CD8-positive, alpha-beta memory T cell (primary cell): ENCODE data around the gene HPD. TPM values are rescaled to one million over a fixed set of nuclear protein-coding genes. Genes with fewer than 3 reads are reported as not detected.
"Not testable (repeated sequence)": the region's sequence is repeated elsewhere in the genome, so short reads cannot be mapped to it uniquely, and the experiment has no call there.

Source experiments
- CTCF ChIA-PET: fragments of 350-600 bp; sonication (Branson Sonifier 250); formaldehyde crosslinking; loops from one replicate; lab custom pipeline; 2021; ENCODE audit warnings: antibody characterized with exemption; lab: Charles Lee
- POLR2A ChIA-PET: fragments of 350-600 bp; sonication (Branson Sonifier 250); formaldehyde crosslinking; loops from one replicate; lab custom pipeline; 2021; ENCODE audit warnings: antibody characterized with exemption; lab: Charles Lee
- DNase-seq, 5 donors: peaks; one replicate each; pipeline versions ENCODE4 v3.0.0 to v3.0.0-alpha.2; 2020 to 2022; ENCODE audit warnings: mixed read lengths in 1 of 5
- H3K27ac ChIP-seq: one replicate; pipeline ENCODE4 v1.7.0; 2013; ENCODE audit warnings: low read depth, mild to moderate bottlenecking, low read length, moderate library complexity
- H3K27me3 ChIP-seq: 2 replicates; pipeline ENCODE4 v1.7.0; 2013; ENCODE audit warnings: low read length, mild to moderate bottlenecking; ENCODE audit not compliant: insufficient read depth, poor library complexity, severe bottlenecking
- H3K36me3 ChIP-seq: 2 replicates; pipeline ENCODE4 v1.7.0; 2013; ENCODE audit warnings: mild to moderate bottlenecking, low read length, moderate library complexity; ENCODE audit not compliant: insufficient read depth
- H3K4me1 ChIP-seq: 2 replicates; pipeline ENCODE4 v1.7.0; 2013; ENCODE audit warnings: mild to moderate bottlenecking, low read length, moderate library complexity; ENCODE audit not compliant: insufficient read depth
- H3K4me3 ChIP-seq: 2 replicates; pipeline ENCODE4 v1.7.0; 2013; ENCODE audit warnings: mild to moderate bottlenecking, low read length
- H3K9me3 ChIP-seq: 2 replicates; pipeline ENCODE4 v1.7.0; 2013; ENCODE audit warnings: mild to moderate bottlenecking, low read length
- H3K27ac Mint-ChIP-seq, 8 donors: one replicate each; pipeline ENCODE4 v1.8.0; 2020 to 2021; ENCODE audit warnings: mixed read lengths in 8 of 8, mild to moderate bottlenecking in 6 of 8, inconsistent platforms in 3 of 8, moderate library complexity in 3 of 8
- H3K27me3 Mint-ChIP-seq, 2 donors: one replicate each; pipeline ENCODE4 v1.8.0; 2020 to 2021; ENCODE audit warnings: mixed read lengths in 2 of 2, mild to moderate bottlenecking in 1 of 2, moderate library complexity in 1 of 2
- H3K36me3 Mint-ChIP-seq, 3 donors: one replicate each; pipeline ENCODE4 v1.8.0; 2020 to 2021; ENCODE audit warnings: mixed read lengths in 3 of 3, inconsistent platforms in 1 of 3, mild to moderate bottlenecking in 1 of 3
- H3K4me1 Mint-ChIP-seq, 3 donors: one replicate each; pipeline ENCODE4 v1.8.0; 2020 to 2021; ENCODE audit warnings: mixed read lengths in 3 of 3, inconsistent platforms in 1 of 3, mild to moderate bottlenecking in 1 of 3
- H3K4me3 Mint-ChIP-seq, 7 donors: one replicate each; pipeline ENCODE4 v1.8.0; 2020 to 2021; ENCODE audit warnings: mixed read lengths in 7 of 7, mild to moderate bottlenecking in 6 of 7, moderate library complexity in 4 of 7, inconsistent platforms in 2 of 7
- H3K9me3 Mint-ChIP-seq, 5 donors: one replicate each; pipeline ENCODE4 v1.8.0; 2020 to 2022; ENCODE audit warnings: mixed read lengths in 5 of 5, mild to moderate bottlenecking in 3 of 5, moderate library complexity in 2 of 5, inconsistent platforms in 1 of 5
- polyA plus RNA-seq: library from polyadenylated mRNA; unstranded; fragments of 300-500 nt; fragmentation: Illumina TruSeq; gene quantifications from one replicate; pipeline ENCODE4 v1.2.3, GENCODE V29; 2021
- total RNA-seq, 2 experiments: library from RNA; stranded (reverse); gene quantifications; one replicate each; pipeline ENCODE4 v1.2.3, GENCODE V29; 2021

Gene HPD
- total and polyA plus RNA-seq, 3 experiments from 2014 or later, result not detected

DNA sequence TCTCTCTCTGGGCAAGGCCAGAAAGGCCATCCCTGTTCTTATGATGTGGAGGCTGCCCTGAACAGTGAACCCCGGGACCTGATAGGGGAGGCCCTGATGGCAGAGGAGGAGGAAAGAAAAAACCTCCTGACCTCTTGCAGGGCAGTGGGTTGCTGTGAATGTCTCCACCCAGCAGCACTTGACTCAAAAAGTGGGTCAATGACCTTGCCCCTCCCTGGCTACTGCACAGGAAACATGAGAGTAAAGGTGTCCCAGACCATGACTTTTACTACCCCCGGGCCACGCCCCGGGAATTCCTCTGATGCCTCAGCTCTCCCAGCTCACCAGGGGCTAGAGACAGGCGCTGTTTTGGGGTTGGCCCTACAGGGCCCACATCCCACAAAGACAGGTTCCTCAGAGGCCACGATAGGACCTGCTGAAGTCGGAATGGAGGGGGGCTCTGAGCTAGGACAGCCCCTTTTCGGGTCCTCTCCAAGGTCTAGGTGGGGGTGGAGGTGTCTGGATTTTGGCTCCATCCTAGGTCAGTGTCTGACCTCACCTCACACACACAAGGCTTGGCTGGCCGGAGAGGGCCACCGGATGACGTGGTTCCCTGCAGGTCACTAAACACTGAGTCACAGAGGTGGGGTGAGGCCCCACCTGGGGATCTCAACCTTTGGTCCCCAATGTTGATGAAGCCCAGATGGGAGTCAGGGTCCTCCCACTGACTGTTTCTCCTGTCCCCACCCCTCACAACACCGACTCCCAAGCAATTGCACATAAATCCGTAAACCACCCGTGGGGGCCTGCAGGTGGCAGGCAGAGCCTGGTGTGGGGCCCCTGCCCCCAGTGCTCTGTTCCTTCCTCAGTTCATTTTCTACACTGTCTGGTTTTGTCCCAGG, 66.7 kb downstream of the HPD start:
- Histone ChIP-seq H3K4me1 (peaks cover 68% of the 10 kb centered on the region), H3K27ac (peak overlapping the region; percentile 79), H3K27me3 (no peaks in the 10 kb centered on the region), H3K9me3 (no peaks in the 10 kb centered on the region), H3K4me3 (peak overlapping the region; percentile 99), H3K36me3 (peaks cover 8% of the 10 kb centered on the region)
- peaks cover 0 to 2% of the 10 kb centered on the region in 2 donors for H3K27me3 Mint-ChIP-seq
- POLR2A ChIA-PET, result interaction anchor here (3.7 to 12.2 kb wide), 5 partner anchors 10 to 20 kb away, joined by 29 to 277 read pairs (median 58); partner anchors contain the start of gene SETD1B
- H3K4me1 Mint-ChIP-seq, result peaks cover 61 to 76% (median 64%) of the 10 kb centered on the region in 3 donors
- peak overlapping the region; percentile 99 to 100 (median 100) for H3K27ac Mint-ChIP-seq
- H3K36me3 Mint-ChIP-seq, result peaks cover 0 to 43% (median 6%) of the 10 kb centered on the region in 3 donors
- CTCF ChIA-PET, result interaction anchor here (1.3 to 44.0 kb wide), 6 partner anchors 8 to 97 kb away, joined by 4 to 1908 read pairs (median 94); partner anchors contain the start of genes PSMD9, RHOF, SETD1B and TMEM120B
- H3K9me3 Mint-ChIP-seq, result no peaks in the 10 kb centered on the region
- peak; percentile 41 to 70 (median 50) for DNase-seq
- H3K4me3 Mint-ChIP-seq, result peak overlapping the region; percentile 88 to 96 (median 89)

DNA sequence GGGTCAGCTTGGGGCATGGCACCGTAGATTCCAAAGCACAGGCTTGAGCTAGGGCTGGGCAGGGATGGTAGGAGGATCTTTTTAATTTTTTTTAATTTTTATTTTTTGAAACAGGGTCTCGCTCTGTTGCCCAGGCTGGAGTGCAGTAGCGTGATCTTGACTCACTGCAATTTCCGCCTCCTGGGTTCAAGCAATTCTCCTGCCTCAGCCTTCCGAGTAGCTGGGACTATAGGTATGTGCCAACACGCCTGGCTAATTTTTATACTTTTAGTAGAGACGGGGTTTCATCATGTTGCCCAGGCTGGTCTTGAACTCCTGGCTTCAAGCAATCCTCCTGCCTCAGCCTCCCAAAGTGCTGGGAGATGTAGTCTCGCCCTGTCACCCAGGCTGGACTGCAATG, 67.9 kb downstream of the HPD start:
- DNase-seq, H3K27me3 Mint-ChIP-seq, H3K9me3 Mint-ChIP-seq, H3K27me3 ChIP-seq, H3K36me3 ChIP-seq, H3K9me3 ChIP-seq: not testable (repeated sequence)
- ChIA-PET POLR2A (interaction anchor here (0.5 to 8.3 kb wide), 4 partner anchors 9 to 125 kb away, joined by 4 to 235 read pairs (median 44); partner anchors contain the start of gene SETD1B), CTCF (interaction anchor here (0.6 to 44.0 kb wide), 4 partner anchors 8 to 292 kb away, joined by 3 to 1908 read pairs (median 956); partner anchors contain the start of genes RHOF and SETD1B)
- Mint-ChIP-seq H3K27ac (peak overlapping the region; percentile 99 to 100 (median 100)), H3K4me1 (peaks cover 71 to 81% (median 75%) of the 10 kb centered on the region in 3 donors), H3K36me3 (peaks cover 0 to 43% (median 7%) of the 10 kb centered on the region in 3 donors), H3K4me3 (peak overlapping the region; percentile 88 to 96 (median 89))
- Histone ChIP-seq H3K4me1 (peaks cover 80% of the 10 kb centered on the region), H3K27ac (peak overlapping the region; percentile 97), H3K4me3 (peak overlapping the region; percentile 99)

DNA sequence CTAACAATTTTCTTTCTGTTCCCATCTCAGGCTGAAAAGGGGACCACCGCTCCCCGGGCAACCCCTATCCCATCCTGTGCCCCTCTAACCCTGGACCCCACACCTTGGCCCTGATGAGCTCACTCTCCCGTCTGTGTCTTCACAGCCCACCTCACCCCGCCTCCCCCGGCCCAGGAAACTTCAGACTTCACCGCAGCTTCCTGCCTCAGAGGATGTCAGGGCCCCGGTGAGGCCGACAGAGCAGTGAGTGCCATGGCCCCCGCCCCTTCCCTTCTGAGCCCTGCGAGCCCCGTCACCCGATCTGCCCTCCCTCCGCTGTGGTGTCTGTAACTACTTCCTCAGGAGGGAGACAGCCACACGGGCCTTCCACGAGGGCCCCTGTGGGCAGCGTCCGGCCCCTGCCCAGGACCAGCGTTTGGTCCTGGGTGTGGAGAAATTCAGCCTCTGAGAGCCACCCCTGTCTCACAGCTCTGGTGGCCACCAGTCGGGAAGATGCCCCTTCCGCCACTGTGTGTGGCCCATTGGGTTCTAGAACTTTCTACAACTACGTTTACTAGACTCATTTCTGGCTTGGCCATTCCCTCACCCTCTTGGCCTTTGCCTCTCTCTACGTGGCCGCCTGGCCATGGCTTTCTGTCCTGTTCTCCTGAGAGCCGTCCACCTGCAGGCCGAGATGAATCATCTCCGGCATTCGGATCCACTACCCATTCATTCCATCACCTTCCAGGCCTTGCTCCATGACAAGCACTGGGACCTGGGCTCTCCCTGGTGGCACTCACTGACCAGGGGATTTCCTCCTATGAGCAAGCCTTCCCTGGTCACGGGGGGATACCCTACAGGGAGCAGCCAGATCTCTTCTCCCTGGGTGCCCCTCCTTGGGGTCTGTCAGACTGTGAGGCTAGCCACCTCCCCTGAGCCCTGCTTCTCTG, 68.6 kb downstream of the HPD start:
- Histone ChIP-seq H3K27me3 (no peaks in the 10 kb centered on the region), H3K9me3 (no peaks in the 10 kb centered on the region), H3K36me3 (peaks cover 8% of the 10 kb centered on the region), H3K4me3 (peak overlapping the region; percentile 79), H3K4me1 (peaks cover 78% of the 10 kb centered on the region), H3K27ac (peak overlapping the region; percentile 97)
- ChIA-PET CTCF (interaction anchor here (0.6 to 44.0 kb wide), 5 partner anchors 8 to 291 kb away, joined by 3 to 1908 read pairs (median 4); partner anchors contain the start of genes RHOF and SETD1B), POLR2A (interaction anchor here (0.6 to 8.3 kb wide), 10 partner anchors 9 to 1668 kb away, joined by 3 to 235 read pairs (median 5); partner anchors contain the start of genes ORAI1, SETD1B, SNRNP35 and TMEM120B)
- peak overlapping the region; percentile 99 to 100 (median 100) for H3K27ac Mint-ChIP-seq
- H3K27me3 Mint-ChIP-seq, result peaks cover 0 to 2% of the 10 kb centered on the region in 2 donors
- H3K9me3 Mint-ChIP-seq, result no peaks in the 10 kb centered on the region
- peak overlapping the region; percentile 88 to 96 (median 89) for H3K4me3 Mint-ChIP-seq
- H3K36me3 Mint-ChIP-seq, result peaks cover 0 to 37% (median 7%) of the 10 kb centered on the region in 3 donors
- H3K4me1 Mint-ChIP-seq, result peaks cover 69 to 80% (median 74%) of the 10 kb centered on the region in 3 donors
- peak; percentile 93 to 98 (median 95) for DNase-seq

Other genes with a start within 250 kb of the HPD start
- 10 to 100 TPM; 61.9 to 64.7 TPM for gene ORAI1, start 232.3 kb downstream of the HPD start, total RNA-seq
- gene ORAI1, start 232.3 kb downstream of the HPD start, polyA plus RNA-seq, result 237 TPM
- gene MORN3, start 189.2 kb downstream of the HPD start, total RNA-seq, result 1 to 10 TPM; 1.8 to 2.5 TPM
- gene MORN3, start 189.2 kb downstream of the HPD start, polyA plus RNA-seq, result 6.5 TPM
- gene TMEM120B, start 146.1 kb downstream of the HPD start, total RNA-seq, result 10 to 100 TPM; 12.5 to 15.2 TPM
- 3.9 TPM for gene TMEM120B, start 146.1 kb downstream of the HPD start, polyA plus RNA-seq
- gene RHOF, start 65.2 kb downstream of the HPD start, total RNA-seq, result 100 to 1,000 TPM; 145 to 152 TPM
- 139 TPM for gene RHOF, start 65.2 kb downstream of the HPD start, polyA plus RNA-seq
- gene SETD1B, start 54.9 kb downstream of the HPD start, total RNA-seq, result 10 to 100 TPM; 31.3 to 31.9 TPM
- 2.4 TPM for gene SETD1B, start 54.9 kb downstream of the HPD start, polyA plus RNA-seq
- 10 to 100 TPM; 83.7 to 89.9 TPM for gene PSMD9, start 29.9 kb upstream of the HPD start, total RNA-seq
- gene PSMD9, start 29.9 kb upstream of the HPD start, polyA plus RNA-seq, result 99.3 TPM
- under 1 TPM; 0.31 to 0.72 TPM for gene CFAP251, start 59.7 kb upstream of the HPD start, total RNA-seq
- gene CFAP251, start 59.7 kb upstream of the HPD start, polyA plus RNA-seq, result not detected
- gene BCL7A, start 163.0 kb upstream of the HPD start, total RNA-seq, result 1 to 10 TPM; 2.5 to 3.0 TPM
- gene BCL7A, start 163.0 kb upstream of the HPD start, polyA plus RNA-seq, result 3.3 TPM
- 10 to 100 TPM; 32.1 to 33.9 TPM for gene MLXIP, start 219.9 kb upstream of the HPD start, total RNA-seq
- 18.3 TPM for gene MLXIP, start 219.9 kb upstream of the HPD start, polyA plus RNA-seq